ENCODE measurements around the gene ABCC4.

The ABCC4 gene

DNA sequence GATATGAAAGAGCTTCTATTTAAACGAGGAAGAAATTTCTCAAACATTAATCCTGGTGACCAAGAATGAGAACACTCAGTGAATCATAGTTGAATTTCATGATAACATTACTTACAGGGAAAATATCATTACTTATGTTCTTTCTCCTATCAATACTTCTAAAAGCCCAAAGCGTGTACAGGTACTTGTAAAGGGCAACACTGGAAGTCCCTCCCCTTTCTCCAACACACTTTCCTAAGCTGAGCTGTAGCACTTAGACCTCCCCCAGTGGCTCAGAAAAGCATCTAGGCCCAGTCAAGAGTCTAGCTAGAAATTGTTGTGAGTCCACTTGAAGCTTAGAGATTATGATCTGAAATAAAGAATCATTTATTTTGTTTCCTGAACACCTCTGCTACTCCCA is 150.7 kb downstream of the ABCC4 start:
- DNase-seq: no peak

DNA sequence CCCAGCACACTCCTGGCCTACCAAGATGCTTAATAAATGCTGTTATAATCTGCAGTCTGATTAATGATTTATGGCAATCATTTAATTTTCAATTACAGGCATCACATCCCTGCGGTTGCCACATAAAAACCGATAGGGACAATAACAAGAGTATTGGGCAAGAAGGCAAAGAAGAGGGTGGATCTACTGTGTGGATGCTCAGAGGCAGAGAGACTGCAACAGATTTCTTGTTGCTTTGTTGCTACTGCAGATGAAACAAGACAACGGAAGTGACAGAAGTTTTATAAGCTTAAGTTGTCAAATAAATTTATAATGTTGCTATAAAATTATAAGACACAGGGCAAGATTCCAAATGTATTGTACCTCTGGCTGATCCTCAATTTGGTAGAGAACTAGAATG is 154.8 kb downstream of the ABCC4 start:
- no peak for DNase-seq

DNA sequence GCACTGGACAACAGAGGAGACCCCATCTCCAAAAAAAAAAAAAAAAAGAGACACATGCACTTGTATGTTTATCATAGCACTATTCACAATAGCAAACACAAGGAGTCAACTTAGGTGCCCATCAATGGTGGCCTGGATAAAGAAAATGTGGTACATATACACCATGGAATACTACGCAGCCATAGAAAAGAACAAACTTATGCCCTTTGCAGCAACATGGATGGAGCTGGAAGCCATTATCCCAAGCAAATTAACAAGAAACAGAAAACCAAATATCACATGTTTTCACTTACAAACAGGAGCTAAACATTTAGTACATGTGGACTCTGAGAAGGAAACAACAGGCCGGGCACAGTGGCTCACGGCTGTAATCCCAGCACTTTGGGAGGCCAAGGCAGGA is 155.7 kb downstream of the ABCC4 start:
- no peak for DNase-seq

DNA sequence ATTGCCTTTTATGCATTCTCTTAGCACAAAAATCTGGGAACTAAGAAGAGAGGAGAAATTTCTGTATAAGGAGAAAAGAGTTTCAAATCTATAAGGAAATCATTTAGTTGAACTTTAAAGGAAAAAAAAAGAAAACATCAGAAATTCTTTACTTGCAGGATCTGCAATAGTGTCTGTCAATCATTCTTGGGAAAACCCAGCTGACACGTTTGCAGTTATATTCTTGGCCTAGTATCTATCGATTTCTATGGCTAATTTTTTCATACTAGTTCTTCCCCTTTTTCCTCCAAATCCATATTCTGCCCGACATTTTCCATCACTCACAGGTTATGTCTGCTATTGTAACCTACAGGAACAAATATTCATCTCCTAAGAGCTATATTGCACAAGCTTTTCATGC is 160.7 kb downstream of the ABCC4 start:
- no peak for DNase-seq

DNA sequence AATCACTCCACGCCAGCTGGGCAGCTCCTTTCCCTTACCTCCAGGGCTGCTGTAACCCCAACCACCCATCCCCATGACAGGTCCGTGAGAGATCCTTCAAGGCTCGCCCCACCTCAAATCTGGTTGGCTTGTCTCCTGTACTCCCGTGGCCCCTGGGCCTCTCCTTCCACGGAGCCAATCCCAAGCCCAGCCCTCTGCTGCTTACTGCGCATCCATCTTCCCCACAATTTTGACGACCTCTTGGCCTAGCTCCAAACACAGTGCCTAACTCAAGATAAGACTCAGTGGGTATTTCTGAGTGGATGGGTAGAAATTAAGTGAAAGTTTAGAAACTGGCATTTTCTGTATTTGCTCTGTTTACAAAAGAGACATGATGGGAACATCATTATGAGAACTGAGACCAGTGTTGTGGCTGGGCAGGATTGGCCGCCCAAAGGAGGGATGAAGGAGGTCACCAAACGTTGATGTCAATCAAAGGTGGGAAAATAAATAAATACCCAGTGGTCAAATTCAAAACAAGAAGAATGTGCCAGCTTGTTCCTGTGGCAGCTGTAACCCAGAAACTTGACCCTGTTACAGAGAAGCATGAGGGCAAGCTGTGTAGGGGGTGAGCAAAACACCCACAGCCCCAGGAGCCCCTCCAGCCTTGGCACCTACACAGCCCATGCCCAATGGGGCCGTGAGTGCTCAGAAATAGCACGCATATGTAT is 162.2 kb downstream of the ABCC4 start:
- no peak for DNase-seq

DNA sequence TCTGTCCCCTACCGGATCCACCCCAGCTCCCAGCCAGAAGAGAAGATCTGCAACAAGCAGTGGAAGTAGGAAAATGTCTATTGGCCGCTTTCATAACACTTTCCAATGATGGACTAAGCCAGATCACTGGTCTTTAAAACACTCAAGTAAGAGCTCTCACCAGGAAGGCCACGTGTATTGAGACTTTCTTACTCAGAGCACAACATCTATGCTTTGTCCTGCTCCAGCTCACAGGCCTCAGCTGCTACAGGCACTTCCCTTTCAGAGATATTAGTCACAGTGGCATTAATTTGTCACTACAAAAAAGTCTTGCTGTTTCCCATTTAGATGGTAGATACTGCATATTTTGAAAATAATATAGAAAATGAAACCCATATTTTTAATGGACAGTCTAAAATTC is 164.2 kb downstream of the ABCC4 start:
- no peak for DNase-seq

DNA sequence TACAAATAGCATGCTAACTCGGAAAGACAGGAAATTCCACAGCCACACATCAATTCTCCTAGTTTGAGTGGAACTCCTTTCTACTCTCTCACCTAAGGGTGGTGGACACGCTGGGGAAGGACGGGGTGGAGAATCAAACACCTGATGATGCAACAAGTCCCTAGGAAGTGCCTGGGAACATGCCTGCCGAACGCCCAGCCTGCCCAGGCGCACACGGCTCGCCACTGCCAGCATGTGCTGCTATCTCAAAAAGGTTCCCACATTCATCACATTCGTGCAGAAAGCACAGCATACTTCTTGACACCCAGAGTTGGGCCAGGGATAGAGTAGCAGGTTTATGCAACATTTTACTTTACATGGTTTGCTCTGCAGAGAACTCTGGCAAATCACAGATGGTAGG is 164.6 kb downstream of the ABCC4 start:
- no peak for DNase-seq

DNA sequence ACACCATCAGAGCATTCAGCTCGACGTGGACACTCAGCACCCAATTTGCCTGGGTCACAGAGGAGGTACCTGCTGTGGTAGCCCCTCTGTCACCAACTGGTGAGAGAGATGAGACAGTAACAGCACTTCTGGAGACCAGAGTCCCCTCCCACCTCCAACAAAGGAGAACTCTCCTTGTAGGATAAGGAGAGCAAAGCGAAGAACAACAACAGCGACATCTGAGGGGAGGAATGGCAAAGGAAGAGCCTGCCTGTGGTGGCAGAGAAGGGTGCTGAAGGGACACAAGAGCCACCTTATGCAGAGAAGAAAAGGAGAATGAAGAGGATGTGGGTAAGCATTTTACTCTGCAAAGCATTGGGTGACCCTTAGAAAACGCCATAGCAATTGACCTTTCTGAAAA is 167.8 kb downstream of the ABCC4 start:
- DNase-seq: no peak

DNA sequence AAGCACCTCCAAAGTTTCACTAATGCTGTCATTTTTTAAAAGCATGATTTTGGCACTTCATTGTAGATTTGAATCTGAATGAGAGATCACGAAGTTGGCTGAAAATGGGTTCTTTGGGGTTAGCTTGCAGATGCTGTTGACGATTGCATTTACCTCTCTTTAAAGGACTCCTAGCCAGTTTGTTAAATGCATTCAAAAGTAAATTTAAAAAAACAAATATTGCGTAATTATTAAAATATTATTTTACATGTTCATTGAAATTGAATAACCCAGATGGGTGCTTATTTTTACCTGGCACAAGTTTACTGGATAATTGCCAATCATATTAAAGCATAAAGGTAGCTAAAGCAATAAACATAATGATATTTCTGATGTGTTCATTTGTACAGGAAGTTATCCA is 172.2 kb downstream of the ABCC4 start:
- no peak for DNase-seq

DNA sequence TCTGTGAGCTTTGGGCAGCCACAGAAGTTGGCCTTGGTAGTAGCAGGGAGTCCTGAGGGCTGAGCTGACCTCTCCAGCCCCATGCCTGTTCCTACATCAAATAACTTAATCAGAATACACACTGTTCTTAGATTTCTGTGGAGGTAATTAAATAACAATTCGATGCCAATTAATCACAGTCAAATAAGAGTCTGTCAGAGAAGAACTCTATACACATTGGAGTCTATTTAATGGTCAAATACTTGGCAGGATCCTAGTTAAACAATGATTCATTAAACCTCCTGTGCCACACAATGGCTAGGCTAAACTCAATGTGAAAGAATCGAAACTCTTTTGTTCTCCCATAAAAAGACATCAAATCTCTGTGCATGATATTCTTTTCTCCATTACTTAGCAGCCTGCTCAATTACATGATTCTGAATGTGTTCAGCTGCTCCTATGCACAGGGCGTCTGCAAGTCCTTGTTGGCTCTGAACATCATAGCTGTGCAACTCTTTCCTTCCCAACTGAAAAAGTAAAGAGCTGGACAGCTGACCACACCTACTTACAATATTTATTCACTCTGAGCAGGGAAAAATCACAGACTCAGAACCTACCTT is 173.1 kb downstream of the ABCC4 start:
- DNase-seq: no peak

DNA sequence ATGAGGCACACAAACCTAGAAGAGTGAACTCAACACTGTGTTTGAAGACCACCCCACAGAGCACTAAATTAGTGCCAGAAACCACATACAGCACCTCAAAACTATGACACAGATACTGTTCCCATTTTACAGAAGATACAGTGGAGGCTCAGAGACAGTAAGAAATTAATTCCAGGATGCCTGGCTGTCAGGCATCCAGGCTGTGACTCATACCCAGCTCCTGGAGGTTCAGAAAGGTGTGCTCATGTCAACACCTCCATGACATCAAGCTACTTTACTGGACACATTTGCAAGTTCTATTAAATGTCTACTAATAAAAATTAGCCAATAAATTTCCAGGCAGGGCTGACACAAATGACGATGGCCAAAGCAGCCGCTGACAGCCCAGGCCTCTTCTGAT is 176.3 kb downstream of the ABCC4 start:
- no peak for DNase-seq

DNA sequence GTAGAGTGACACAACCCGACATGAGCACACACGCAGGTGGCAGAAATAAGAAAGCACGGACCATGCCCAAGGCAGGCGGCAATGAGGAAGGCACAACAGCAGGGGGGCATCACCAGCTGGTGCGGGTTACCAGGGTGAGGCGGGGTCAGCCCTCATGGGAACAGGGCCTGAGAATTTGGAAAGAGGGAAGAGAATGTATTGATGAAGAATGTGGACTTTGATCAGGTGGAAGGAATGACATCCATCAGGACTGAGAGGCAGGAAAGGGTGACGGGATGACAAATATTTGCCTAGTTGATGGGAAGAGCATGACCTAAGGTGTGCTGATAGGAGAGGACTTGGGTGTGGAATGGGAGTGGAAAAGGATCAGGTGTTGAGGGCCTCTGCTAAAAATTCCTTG is 177.5 kb downstream of the ABCC4 start:
- DNase-seq: no peak

DNA sequence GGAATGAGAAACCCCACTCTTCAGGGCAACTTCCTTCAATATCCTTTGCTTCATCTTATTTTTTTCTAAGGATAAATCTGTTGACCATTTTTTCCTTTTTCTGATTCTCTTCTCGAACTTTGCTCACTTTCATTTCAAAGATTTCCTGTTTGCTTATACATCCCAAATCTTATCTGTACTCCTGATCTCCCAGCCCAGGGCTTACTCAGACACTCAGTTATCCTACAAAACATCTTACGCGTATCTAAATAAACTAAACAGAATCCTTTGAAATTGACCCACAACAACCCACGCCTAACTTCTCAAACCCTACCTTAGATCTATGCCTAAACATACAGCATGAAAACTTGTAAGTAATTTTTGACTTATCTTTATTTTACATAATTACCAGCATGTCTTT is 179.2 kb downstream of the ABCC4 start:
- no peak for DNase-seq

DNA sequence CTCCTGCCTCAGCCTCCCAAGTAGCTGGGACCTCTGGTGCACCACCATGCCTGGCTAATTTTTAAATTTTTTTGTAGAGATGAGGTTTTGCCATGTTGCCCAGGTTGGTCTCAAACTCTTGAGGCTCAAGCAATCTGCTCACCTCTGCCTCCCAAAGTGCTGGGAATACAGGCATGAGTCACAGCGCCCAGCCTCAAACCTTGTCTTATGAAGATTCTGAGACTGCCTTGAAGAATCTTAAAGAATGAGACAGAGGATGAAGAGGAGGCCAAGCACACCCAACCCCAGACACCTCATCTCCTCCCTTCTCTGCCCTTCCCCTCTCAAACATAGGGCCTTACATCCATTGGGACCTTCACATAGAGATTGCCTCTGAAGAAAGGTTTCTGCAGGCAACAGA is 179.7 kb downstream of the ABCC4 start:
- DNase-seq: no peak

DNA sequence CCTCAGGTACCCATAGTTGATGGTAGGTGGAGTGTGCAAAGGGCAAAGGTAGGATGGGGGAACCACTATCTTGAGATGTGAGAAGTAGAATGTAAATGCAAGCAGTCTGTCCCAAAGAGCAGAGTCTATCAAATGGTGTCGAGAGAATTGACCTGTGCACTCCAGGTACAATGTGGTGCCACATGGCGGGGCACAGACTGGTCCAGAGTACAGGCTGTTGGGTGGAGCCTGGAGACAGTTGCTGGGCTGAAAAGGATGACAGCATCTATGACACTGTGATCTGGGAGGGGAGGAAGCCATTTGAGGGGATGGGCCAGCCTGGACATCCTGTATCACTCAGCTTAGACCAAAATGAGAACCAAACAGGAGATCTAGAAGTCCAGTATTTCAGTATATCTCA is 180.6 kb downstream of the ABCC4 start:
- no peak for DNase-seq

DNA sequence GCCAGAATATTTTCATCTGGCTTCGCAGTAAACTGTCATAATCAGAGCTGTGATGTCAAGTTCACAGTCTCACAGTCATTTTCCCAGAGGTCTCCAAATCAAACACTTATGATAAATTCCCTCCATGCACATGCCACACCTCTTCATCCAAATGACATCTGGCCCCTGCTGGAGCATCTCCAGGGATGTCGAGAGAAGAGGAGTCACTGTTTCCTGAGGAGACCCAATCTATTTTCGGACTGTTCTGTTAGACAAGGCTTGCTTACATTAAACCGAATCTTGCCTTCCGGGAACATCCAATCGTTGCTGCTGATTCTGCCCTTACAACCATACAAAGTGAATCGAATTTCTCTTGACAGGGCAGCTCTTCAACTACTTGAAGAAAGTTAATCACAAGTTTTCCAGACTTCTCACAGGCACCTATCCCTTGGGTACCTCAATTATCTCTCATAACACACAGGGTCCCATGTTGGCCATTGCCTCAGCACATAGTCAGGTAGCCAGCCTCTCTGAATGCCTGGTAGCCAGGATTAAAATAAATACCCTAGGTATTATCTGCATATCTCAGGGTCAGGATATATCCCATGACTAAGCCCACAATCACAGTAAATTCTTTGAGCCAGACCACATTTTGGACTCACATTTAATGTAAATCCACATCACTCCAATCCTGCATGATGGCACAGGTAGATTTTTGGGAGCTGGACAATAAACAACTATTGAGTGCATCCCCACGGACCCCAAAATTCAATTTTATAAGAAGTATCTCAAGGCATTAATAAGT is 182.5 kb downstream of the ABCC4 start:
- no peak for DNase-seq

DNA sequence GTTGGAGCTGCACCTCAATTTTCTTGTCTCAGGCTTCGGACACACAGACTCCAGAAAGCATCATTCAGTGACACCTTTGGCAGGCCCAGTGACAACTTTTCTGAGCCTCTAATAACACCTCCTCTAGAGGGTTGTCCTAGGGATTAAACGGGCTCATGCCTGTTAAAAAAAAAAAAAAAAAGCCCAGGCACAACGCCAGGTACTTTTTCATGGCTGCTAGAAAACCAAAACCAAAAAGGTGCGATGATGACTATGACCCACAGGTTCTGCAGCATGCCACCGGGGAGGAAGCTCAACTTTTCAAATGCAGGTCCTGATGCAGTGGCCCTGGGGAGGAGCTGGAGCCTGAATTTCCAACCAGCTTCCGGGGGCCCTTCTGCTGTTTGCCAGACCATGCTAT is 184.2 kb downstream of the ABCC4 start:
- no peak for DNase-seq

DNA sequence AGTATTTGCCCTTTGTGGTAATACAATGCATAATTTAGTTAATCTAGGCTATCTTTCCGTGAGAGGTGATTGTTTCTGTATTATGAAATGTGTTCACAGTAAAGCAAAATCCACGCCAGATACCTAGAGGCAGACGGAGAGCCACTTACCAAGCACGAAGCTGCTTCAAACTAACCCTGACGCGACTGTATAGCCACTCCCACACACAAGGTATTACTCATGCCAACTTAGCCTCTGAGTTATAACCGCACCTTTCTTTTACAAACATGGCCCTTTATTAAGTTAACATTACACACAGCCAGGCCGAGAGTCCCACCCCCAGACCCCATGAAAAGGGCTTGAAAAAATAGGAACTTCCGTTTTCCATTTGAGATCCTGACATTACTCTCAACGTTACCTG is 185.7 kb downstream of the ABCC4 start:
- DNase-seq: no peak

DNA sequence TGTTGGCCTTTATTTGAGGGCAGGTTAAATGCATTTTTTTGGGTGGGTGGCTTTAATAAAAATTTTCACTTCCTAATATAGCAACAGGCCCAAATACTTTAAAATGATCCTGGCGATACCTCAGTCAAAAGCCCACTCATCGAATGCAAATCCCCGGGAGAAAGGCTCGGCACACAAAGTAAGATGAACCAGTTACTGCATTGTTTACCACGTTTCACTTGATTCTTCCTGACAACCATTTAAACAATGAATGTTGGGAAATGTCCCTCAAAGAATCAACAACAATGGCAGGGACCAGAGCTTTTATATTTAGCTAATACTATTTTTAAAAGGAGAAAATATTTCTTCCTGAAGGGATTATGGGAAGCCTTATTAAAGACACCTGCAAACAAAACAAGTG is 187.7 kb downstream of the ABCC4 start:
- no peak for DNase-seq

DNA sequence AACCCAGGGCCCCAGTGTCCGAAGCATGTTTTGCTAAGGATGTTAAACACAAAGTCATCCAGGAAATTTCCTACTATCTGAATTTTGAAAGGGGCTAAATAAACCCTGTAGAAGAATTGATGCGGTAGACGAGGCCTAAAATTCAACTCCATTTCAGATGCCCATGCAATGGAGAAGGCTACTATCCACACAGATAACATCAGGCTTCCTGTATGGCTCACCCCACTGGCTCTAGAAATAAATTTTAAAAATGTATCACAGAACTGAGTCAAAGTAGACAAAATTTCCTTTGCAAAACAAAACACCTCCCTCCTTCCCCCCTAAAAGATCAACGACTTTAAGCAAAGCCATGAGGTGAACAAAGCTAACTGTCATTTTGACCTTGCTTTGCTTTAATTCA is 188.4 kb downstream of the ABCC4 start:
- DNase-seq: no peak

DNA sequence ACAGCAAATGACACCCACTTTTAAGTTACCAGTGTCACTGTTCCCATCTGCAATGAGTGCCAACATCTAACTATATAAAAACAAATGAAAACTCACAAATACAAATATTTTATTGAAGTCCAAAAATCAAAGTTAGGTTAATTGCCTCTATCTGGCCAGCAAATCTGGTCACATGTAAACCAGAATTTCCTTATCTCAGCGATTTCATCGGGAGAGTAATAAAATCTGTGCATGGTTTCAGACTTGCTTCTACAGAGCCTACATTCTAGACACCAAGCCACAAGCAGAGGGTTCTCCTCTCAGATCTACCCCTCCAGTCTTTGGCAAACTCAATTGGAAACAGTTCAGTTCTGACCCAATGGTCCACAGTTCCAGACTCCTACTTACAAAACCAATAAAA is 189.6 kb downstream of the ABCC4 start:
- no peak for DNase-seq

DNA sequence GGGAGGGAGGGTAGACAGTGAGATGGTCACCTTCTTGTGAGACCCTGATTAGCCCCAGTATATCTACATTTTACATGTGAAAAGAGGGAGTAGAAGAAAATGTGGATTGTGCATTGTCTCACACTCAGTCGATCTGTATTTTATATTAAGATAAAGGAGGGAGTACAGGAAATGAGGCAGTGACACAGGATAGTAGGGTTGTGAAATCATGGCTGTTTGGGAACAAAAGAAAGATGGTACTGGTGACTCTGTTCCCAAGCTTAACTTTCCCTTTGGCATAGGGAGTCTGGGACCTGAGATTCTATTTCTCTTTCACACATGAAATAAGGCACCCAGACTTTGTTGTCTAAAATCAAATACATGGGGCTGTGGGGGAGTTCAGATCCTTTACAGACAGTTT is 194.7 kb downstream of the ABCC4 start:
- DNase-seq: no peak

DNA sequence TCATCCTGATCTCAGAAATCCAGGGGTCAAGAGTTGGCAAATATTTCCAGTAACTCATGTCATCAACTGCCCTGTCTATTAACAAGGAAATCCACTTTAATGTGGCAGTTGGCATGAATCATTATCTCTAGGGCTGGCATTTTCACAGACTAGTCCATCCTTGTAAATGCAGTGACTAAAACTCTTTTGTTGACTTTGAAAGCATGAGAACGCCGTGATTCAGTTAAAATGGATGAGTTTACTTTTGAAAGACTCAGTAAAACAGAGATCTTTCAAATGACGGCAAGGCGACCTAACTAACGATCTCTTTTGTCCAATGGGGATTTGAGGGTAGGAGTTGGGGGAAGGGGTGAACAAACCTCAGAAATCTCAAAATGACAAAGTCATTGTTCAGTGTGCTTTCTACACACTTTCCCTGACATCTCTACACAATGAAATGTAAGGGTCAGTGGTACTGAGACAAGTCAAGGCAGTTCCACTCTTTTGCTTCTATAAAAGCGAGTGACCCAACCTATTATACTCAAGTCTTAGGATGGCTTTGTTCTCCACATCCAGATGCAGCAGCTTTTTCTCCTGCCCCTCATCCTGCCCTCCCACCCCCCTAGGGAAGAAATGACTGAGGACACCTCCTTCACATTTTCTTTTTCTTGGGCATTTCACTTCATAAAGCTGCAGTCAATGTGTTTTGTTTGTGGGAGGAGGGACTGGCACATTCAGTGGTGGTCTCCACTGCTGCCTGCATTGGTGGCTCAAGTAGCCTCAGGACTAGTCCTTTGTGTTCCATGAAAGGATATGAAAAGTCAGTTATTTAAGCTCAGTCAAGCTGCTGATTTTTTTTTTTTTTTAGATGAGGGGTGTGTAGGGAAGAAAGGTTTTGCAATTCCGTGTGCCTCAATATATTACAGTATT is 200.5 kb downstream of the ABCC4 start:
- no peak for DNase-seq

All from activated T-cell treated with anti-CD3 and anti-CD28 coated beads, Interleukin-2, amount 50 U/mL, for 1 hour (primary cell).